C4-2B (cell line): ENCODE measurements around the gene HMGCLL1.

Source experiments
- H3K27ac ChIP-seq: fragments of 450-650 bp; 2 replicates; pipeline ENCODE4 v1.5.1; 2017
- ZFX ChIP-seq: fragments of 450-650 bp; IDR thresholded peaks from 2 replicates; pipeline ENCODE4 v1.6.1; 2017
- TF ChIP-seq, protein P1 (sequence below): fragments of 450-650 bp; conservative IDR thresholded peaks from 2 replicates; pipeline ENCODE4 v1.5.1; 2017; ENCODE audit warnings: mild to moderate bottlenecking

The HMGCLL1 gene

DNA sequence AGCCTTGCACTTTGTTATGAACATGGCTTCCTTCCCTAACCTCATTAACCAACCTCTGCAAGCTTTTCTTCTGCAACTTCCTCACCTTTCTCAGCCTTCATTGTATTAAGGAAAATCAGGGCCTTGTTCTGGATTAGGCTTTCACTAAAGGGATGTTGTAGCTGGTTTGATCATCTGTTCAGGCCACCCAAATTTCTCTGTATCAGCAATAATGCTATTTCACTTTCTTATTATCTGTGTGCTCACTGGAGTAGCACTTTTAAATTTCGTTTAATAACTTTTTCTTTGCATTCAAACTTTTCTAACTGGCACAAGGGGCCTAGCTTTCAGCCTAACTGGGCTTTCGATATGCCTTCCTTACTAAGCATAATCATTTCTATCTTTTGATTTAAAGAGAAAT lies 155.1 kb downstream of the HMGCLL1 start:
- H3K27ac ChIP-seq = no peak overlapping the region
- TF ChIP-seq, protein P1, sequence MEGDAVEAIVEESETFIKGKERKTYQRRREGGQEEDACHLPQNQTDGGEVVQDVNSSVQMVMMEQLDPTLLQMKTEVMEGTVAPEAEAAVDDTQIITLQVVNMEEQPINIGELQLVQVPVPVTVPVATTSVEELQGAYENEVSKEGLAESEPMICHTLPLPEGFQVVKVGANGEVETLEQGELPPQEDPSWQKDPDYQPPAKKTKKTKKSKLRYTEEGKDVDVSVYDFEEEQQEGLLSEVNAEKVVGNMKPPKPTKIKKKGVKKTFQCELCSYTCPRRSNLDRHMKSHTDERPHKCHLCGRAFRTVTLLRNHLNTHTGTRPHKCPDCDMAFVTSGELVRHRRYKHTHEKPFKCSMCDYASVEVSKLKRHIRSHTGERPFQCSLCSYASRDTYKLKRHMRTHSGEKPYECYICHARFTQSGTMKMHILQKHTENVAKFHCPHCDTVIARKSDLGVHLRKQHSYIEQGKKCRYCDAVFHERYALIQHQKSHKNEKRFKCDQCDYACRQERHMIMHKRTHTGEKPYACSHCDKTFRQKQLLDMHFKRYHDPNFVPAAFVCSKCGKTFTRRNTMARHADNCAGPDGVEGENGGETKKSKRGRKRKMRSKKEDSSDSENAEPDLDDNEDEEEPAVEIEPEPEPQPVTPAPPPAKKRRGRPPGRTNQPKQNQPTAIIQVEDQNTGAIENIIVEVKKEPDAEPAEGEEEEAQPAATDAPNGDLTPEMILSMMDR = no peak
- no peak for TF ChIP-seq ZFX

DNA sequence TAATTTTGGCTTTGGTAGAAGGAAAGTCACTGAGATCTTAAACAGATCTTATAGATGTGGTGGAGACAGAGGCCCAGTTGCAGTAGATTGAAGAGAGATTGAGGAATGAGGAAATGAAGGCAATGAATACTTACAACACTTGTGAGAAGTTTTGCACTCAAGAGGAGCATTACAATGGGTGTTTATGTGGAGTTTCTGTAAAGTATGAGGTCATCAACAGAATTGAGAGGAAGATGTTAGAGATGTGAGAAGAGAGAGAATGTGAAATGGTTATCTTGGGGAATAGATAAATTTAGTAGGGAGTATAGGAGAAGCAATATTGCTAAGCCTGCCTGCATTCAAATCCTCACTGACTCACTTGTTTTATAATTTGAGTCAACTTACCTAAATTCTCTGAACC lies 168.3 kb downstream of the HMGCLL1 start:
- TF ChIP-seq, protein P1 = no peak
- no peak for TF ChIP-seq ZFX
- no peak overlapping the region for H3K27ac ChIP-seq

DNA sequence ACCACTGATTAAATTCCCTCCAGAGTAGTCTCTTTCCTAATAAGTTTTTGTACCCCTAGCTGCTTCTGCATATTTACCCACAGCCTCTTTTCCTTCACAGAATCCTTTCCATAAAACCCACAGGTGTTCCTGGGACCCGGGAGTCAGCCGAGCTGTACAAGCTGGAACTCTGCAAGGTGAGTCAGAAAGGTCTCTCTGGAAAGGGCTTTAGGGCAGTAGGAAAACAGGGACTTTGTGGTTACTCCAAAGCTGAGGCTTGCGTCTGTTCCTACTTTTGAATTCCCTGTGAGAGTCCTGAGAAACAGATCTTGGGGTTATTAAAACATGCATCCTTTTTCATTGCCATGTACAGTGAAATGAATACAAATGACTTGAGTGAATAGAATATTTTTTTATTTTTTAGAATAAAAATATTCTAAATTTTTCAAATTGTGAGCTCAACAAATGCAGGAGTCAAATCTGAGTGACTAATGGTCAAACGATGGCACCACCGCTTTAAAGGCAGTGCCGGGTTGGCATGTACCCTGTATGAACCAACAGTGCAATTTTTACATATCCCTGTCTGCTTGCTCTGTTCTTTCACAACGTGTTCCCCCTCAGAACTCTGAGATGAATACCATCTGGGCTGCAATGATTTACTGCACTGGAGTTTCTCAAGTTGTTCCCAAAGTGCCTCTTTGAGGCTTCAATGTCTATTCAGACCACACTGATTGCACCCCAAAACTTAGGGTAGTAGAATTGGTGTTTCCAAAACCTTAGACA lies 173.3 kb downstream of the HMGCLL1 start:
- TF ChIP-seq, protein P1 = no peak
- TF ChIP-seq ZFX = no peak
- no peak overlapping the region for H3K27ac ChIP-seq

DNA sequence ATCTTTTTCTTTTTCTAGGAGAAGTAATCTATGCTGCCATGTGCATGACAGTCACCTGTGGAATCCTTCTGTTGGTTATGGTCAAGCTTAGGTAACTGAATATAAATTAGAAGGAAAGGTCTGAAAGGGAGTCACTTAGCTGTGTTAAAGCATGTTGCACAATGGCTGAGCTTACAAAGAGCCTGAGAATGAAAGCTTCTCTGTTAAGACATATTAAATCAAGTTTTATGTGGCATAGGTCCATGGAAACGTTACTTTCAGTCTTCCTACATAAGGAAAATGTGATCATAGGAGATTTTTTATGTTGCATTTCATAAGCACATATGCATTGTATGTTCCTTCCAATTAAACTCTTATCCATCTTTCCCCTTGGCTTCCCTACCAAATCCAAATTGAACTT lies 179.6 kb downstream of the HMGCLL1 start:
- TF ChIP-seq, protein P1 = no peak
- TF ChIP-seq ZFX = no peak
- no peak overlapping the region for H3K27ac ChIP-seq

DNA sequence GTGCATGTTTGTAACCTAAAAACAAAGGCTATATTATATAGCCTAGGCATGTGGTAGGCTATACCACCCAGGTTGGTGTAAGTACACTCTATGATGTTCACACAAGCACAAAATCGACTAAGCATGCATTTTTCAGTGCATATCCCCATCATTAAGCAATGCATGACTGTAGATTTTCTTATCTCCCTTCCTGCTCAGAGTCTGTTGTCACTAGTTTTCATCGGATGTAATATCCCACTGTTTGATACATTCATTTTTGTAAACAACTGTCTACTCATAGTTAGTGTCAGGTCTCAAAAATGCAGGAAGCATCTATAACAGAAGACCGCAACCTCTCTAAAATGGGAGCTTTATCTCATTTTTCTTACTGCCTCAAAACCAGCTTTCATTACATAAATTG lies 181.0 kb downstream of the HMGCLL1 start:
- no peak overlapping the region for H3K27ac ChIP-seq
- no peak for TF ChIP-seq ZFX
- TF ChIP-seq, protein P1 = no peak

DNA sequence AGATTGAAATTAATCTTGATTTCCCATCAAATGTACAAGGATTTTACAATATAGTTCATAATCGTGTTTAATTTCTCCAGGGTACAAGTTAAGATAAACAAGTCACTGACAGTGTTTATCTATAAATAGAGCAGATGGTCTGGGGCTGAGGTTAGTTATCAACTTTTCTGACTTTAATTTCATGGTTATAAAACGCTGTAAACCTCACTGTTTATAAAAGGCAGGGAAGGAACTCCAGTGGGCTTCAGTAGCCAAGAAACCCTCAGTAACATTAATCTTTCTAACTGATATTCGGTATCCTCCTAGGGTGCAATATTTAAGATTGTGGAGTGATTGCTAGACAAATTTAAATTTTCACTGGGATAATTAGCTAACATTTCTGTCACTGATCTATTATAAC lies 183.1 kb downstream of the HMGCLL1 start:
- H3K27ac ChIP-seq = no peak overlapping the region
- TF ChIP-seq, protein P1 = no peak
- TF ChIP-seq ZFX = no peak

DNA sequence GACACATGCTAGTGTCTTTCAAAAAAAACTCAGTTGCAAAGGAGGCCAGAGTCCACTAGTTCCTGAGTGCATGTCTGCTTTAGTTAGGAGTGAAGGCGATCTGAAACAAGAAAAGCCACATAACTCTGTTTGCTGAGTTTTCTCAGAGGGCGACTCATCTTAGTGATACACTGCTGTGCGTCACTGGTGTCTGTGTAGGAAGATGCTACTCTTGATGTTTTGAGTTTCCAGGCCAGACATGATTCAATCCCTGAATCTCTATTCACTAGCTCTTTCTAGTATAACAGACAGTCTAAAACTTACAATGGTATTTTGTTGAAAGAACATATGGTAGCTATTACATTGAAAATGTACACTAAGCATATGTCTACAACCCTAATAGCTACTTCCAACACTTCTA lies 190.8 kb downstream of the HMGCLL1 start:
- TF ChIP-seq ZFX = no peak
- H3K27ac ChIP-seq = no peak overlapping the region
